PC-9 (cell line): ENCODE data around the gene TAF6L.

Experiments
- EZH2 ChIP-seq: fragments of 200-600 bp; sonication (generic); IDR thresholded peaks from 2 replicates; pipeline ENCODE4 v1.8.0; 2017; ENCODE audit warnings: antibody characterized with exemption, low read depth
- TF ChIP-seq, protein P1 (sequence below): fragments of 200-600 bp; sonication (generic); conservative IDR thresholded peaks from 2 replicates; pipeline ENCODE4 v1.6.1; 2017; ENCODE audit warnings: mixed run types, antibody characterized with exemption, mild to moderate bottlenecking, moderate library complexity

DNA sequence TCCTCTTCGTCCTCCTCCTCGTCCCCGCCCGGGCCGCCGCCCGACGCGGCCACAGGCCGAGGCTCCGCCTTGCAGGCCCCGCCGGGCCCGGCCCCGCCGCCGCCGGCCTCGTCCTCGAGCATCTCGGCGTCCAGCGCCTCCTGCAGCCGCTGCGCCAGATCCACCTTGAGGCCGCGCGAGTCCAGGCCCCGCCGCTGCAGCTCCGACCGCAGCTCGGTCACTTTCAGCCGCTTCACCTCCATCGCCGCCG is 44.4 kb upstream of the TAF6L start:
- TF ChIP-seq, protein P1, sequence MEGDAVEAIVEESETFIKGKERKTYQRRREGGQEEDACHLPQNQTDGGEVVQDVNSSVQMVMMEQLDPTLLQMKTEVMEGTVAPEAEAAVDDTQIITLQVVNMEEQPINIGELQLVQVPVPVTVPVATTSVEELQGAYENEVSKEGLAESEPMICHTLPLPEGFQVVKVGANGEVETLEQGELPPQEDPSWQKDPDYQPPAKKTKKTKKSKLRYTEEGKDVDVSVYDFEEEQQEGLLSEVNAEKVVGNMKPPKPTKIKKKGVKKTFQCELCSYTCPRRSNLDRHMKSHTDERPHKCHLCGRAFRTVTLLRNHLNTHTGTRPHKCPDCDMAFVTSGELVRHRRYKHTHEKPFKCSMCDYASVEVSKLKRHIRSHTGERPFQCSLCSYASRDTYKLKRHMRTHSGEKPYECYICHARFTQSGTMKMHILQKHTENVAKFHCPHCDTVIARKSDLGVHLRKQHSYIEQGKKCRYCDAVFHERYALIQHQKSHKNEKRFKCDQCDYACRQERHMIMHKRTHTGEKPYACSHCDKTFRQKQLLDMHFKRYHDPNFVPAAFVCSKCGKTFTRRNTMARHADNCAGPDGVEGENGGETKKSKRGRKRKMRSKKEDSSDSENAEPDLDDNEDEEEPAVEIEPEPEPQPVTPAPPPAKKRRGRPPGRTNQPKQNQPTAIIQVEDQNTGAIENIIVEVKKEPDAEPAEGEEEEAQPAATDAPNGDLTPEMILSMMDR, result no peak
- no peak for TF ChIP-seq EZH2
